Measurements from ENCODE around the gene ADAM22. TPM values are rescaled to one million over a fixed set of nuclear protein-coding genes. Genes with fewer than 3 reads are reported as not detected.

Gene ADAM22
- total and polyA plus RNA-seq, 2 experiments from 2014 or later = 2.7 to 18.7 TPM

DNA sequence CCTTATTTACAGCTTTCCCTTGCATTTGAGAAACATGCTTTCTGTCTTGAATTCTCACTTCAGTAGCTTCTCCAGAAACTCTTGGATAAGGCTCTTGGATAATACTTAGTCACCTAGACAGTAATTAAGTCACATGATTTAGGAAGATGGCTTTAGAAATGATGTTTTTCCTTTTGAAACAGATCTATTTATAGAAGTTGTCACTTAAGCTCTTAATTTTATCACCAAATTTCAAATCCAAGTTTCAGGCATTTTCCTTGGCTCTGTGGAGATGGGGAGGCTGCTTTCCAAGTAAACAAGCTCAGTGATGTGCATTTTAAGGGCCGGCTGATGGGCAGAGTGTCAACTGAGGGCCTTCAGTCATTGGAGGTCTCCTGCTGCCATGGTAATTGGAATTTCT, 155.5 kb downstream of the ADAM22 start (continued):
- TF ChIP-seq, protein P1, sequence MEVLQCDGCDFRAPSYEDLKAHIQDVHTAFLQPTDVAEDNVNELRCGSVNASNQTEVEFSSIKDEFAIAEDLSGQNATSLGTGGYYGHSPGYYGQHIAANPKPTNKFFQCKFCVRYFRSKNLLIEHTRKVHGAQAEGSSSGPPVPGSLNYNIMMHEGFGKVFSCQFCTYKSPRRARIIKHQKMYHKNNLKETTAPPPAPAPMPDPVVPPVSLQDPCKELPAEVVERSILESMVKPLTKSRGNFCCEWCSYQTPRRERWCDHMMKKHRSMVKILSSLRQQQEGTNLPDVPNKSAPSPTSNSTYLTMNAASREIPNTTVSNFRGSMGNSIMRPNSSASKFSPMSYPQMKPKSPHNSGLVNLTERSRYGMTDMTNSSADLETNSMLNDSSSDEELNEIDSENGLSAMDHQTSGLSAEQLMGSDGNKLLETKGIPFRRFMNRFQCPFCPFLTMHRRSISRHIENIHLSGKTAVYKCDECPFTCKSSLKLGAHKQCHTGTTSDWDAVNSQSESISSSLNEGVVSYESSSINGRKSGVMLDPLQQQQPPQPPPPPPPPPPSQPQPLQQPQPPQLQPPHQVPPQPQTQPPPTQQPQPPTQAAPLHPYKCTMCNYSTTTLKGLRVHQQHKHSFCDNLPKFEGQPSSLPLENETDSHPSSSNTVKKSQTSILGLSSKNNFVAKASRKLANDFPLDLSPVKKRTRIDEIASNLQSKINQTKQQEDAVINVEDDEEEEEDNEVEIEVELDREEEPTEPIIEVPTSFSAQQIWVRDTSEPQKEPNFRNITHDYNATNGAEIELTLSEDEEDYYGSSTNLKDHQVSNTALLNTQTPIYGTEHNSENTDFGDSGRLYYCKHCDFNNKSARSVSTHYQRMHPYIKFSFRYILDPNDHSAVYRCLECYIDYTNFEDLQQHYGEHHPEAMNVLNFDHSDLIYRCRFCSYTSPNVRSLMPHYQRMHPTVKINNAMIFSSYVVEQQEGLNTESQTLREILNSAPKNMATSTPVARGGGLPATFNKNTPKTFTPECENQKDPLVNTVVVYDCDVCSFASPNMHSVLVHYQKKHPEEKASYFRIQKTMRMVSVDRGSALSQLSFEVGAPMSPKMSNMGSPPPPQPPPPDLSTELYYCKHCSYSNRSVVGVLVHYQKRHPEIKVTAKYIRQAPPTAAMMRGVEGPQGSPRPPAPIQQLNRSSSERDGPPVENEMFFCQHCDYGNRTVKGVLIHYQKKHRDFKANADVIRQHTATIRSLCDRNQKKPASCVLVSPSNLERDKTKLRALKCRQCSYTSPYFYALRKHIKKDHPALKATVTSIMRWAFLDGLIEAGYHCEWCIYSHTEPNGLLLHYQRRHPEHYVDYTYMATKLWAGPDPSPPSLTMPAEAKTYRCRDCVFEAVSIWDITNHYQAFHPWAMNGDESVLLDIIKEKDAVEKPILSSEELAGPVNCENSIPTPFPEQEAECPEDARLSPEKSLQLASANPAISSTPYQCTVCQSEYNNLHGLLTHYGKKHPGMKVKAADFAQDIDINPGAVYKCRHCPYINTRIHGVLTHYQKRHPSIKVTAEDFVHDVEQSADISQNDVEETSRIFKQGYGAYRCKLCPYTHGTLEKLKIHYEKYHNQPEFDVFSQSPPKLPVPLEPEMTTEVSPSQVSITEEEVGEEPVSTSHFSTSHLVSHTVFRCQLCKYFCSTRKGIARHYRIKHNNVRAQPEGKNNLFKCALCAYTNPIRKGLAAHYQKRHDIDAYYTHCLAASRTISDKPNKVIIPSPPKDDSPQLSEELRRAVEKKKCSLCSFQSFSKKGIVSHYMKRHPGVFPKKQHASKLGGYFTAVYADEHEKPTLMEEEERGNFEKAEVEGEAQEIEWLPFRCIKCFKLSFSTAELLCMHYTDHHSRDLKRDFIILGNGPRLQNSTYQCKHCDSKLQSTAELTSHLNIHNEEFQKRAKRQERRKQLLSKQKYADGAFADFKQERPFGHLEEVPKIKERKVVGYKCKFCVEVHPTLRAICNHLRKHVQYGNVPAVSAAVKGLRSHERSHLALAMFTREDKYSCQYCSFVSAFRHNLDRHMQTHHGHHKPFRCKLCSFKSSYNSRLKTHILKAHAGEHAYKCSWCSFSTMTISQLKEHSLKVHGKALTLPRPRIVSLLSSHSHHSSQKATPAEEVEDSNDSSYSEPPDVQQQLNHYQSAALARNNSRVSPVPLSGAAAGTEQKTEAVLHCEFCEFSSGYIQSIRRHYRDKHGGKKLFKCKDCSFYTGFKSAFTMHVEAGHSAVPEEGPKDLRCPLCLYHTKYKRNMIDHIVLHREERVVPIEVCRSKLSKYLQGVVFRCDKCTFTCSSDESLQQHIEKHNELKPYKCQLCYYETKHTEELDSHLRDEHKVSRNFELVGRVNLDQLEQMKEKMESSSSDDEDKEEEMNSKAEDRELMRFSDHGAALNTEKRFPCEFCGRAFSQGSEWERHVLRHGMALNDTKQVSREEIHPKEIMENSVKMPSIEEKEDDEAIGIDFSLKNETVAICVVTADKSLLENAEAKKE (CRISPR knock-in tag; IDR thresholded peaks at IDR 0.05) = no peak

DNA sequence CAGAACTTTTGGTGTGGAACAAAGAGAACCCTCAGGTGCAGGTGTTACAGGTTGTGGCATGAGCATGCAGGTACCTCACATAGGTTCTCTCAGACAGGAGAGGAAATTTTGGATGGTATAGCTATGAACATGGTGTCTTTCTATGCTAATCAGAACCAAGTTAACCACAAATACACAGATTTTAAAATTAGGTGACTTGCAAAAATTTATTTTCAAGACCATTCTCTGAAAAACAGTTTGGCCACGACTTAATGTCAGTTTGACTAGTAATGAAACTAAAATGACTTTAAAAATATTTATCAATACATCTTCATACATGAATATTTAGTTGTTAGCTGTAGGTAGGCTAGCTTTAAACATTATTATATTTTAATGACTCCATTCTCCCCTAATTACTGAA, 156.2 kb downstream of the ADAM22 start:
- Histone ChIP-seq H3K79me2 (replicated peaks; ENCODE audit: insufficient read depth) (no peaks in the 10 kb centered on the region), H3K9me2 (ENCODE audit: insufficient read depth) (no peaks in the 10 kb centered on the region), H4K20me1 (replicated peaks; ENCODE audit: insufficient read depth) (no peaks in the 10 kb centered on the region), H3K4me2 (no peak overlapping the region), H3K27ac (ENCODE audit: low read depth) (no peak overlapping the region), H3K27me3 (ENCODE audit: insufficient read depth) (no peaks in the 10 kb centered on the region), H3K4me1 (ENCODE audit: insufficient read depth) (no peaks in the 10 kb centered on the region), H3K36me3 (ENCODE audit: insufficient read depth) (no peaks in the 10 kb centered on the region), H2AFZ (no peak overlapping the region), H3F3A (replicated peaks; ENCODE audit: low read depth) (no peaks in the 10 kb centered on the region), H3K4me3 (no peak overlapping the region)
- no peak overlapping the region for H3K27ac Mint-ChIP-seq
- no peak for ATAC-seq
- TF ChIP-seq STAT1 (IDR thresholded peaks at IDR 0.05; ENCODE audit: unreplicated experiment) (no peak), EZH2 (IDR thresholded peaks at IDR 0.05; ENCODE audit: low read depth, unreplicated experiment) (no peak), ZNF114 (CRISPR knock-in tag; IDR thresholded peaks at IDR 0.05) (no peak)
- TF ChIP-seq, protein P2, sequence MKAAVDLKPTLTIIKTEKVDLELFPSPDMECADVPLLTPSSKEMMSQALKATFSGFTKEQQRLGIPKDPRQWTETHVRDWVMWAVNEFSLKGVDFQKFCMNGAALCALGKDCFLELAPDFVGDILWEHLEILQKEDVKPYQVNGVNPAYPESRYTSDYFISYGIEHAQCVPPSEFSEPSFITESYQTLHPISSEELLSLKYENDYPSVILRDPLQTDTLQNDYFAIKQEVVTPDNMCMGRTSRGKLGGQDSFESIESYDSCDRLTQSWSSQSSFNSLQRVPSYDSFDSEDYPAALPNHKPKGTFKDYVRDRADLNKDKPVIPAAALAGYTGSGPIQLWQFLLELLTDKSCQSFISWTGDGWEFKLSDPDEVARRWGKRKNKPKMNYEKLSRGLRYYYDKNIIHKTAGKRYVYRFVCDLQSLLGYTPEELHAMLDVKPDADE (IDR thresholded peaks at IDR 0.05) = no peak
- peaks cover 29% of the 10 kb centered on the region for H3K4me1 Mint-ChIP-seq
- H3K27me3 Mint-ChIP-seq (ENCODE audit: insufficient read depth, low read depth, poor library complexity) = no peaks in the 10 kb centered on the region
- H3K4me3 Mint-ChIP-seq = no peak overlapping the region
- no peak for DNase-seq (ENCODE audit: low spot score)
- no peaks in the 10 kb centered on the region for H3K9me3 Mint-ChIP-seq
- no peaks in the 10 kb centered on the region for H3K36me3 Mint-ChIP-seq (ENCODE audit: low read depth)

Measured in GM23338 (cell line).